Osteoblast (primary cell): ENCODE results near the gene MFN2. TPM values are rescaled to one million over a fixed set of nuclear protein-coding genes. Genes with fewer than 3 reads are reported as not detected.

ENCODE experiments used
- DNase-seq: peaks from one replicate; pipeline ENCODE4 v3.0.0; 2011; ENCODE audit warnings: low spot score, mixed read lengths; ENCODE audit not compliant: insufficient read length; ENCODE audit errors: missing footprints
- H2AFZ ChIP-seq: 2 replicates; pipeline ENCODE4 v1.6.0; 2011; ENCODE audit warnings: mild to moderate bottlenecking, low read length
- H3K27ac ChIP-seq: 2 replicates; pipeline ENCODE4 v1.5.1; 2011; ENCODE audit warnings: mild to moderate bottlenecking, low read depth, low read length, moderate library complexity
- H3K27me3 ChIP-seq: 2 replicates; pipeline ENCODE4 v1.6.0; 2012; ENCODE audit warnings: mild to moderate bottlenecking, control low read depth, inconsistent platforms, low read length, moderate library complexity; ENCODE audit not compliant: insufficient read depth
- H3K36me3 ChIP-seq: 2 replicates; pipeline ENCODE4 v1.5.1; 2011; ENCODE audit warnings: mild to moderate bottlenecking, low read length, control low read depth, moderate library complexity; ENCODE audit not compliant: insufficient read depth
- H3K4me1 ChIP-seq: 2 replicates; pipeline ENCODE4 v1.5.1; 2011; ENCODE audit warnings: mild to moderate bottlenecking, low read length, control low read depth, moderate library complexity; ENCODE audit not compliant: insufficient read depth
- H3K4me2 ChIP-seq: 2 replicates; pipeline ENCODE4 v1.6.0; 2011; ENCODE audit warnings: mild to moderate bottlenecking, low read length; ENCODE audit not compliant: insufficient read depth
- H3K4me3 ChIP-seq: fragments of 200-600 bp; sonication (generic); 3 replicates; pipeline ENCODE4 v1.5.1; 2012; ENCODE audit warnings: mild to moderate bottlenecking, low read length, inconsistent platforms; ENCODE audit not compliant: insufficient read depth
- H3K79me2 ChIP-seq: 2 replicates; pipeline ENCODE4 v1.6.0; 2012; ENCODE audit warnings: mild to moderate bottlenecking, low read length, control low read depth, inconsistent platforms; ENCODE audit not compliant: insufficient read depth
- H3K9me3 ChIP-seq: 2 replicates; pipeline ENCODE4 v1.5.1; 2011; ENCODE audit warnings: low read depth, low read length, control low read depth
- H4K20me1 ChIP-seq: 2 replicates; pipeline ENCODE4 v1.6.0; 2012; ENCODE audit warnings: mild to moderate bottlenecking, low read length, control low read depth; ENCODE audit not compliant: insufficient read depth
- CTCF ChIP-seq: IDR thresholded peaks from 2 replicates; pipeline ENCODE4 v1.5.1; 2011; ENCODE audit warnings: mild to moderate bottlenecking, low read depth, low read length, moderate library complexity; ENCODE audit errors: extremely low read depth
- total RNA-seq: library from RNA; depleted of rRNA; stranded (reverse); fragments of >200 nt; gene quantifications from 2 replicates; pipeline ENCODE4 v1.2.3, GENCODE V29; 2012

MFN2 gene
- total RNA-seq, 1 donor = 51.0 TPM

GRCh38 chr1:11955221-11955620, 25.0 kb upstream of the MFN2 start:
- Histone ChIP-seq H3K4me3 (no peak overlapping the region), H3K4me1 (no peaks in the 10 kb centered on the region), H3K27ac (no peak overlapping the region), H3K4me2 (no peak overlapping the region), H3K79me2 (no peaks in the 10 kb centered on the region), H4K20me1 (peaks cover 6% of the 10 kb centered on the region), H3K9me3 (no peaks in the 10 kb centered on the region), H2AFZ (no peak overlapping the region), H3K27me3 (no peaks in the 10 kb centered on the region), H3K36me3 (peaks cover 52% of the 10 kb centered on the region)
- no peak for TF ChIP-seq CTCF
- peak; percentile 22 for DNase-seq

GRCh38 chr1:11957398-11957797, 22.8 kb upstream of the MFN2 start:
- Histone ChIP-seq H3K79me2 (no peaks in the 10 kb centered on the region), H3K36me3 (peaks cover 44% of the 10 kb centered on the region), H2AFZ (no peak overlapping the region), H3K4me3 (no peak overlapping the region), H3K27me3 (no peaks in the 10 kb centered on the region), H3K9me3 (no peaks in the 10 kb centered on the region), H4K20me1 (peaks cover 6% of the 10 kb centered on the region), H3K4me2 (no peak overlapping the region), H3K27ac (no peak overlapping the region), H3K4me1 (no peaks in the 10 kb centered on the region)
- no peak for DNase-seq
- no peak for TF ChIP-seq CTCF

- peak; percentile 9 for DNase-seq
- Histone ChIP-seq H3K27me3 (no peaks in the 10 kb centered on the region), H3K9me3 (no peaks in the 10 kb centered on the region), H2AFZ (no peak overlapping the region), H3K4me2 (no peak overlapping the region), H3K79me2 (no peaks in the 10 kb centered on the region), H3K4me1 (no peaks in the 10 kb centered on the region), H3K36me3 (peaks cover 40% of the 10 kb centered on the region), H4K20me1 (peaks cover 6% of the 10 kb centered on the region), H3K27ac (no peak overlapping the region), H3K4me3 (no peak overlapping the region)
- no peak for TF ChIP-seq CTCF
These were observed 22.3 kb upstream of the MFN2 start for GRCh38 chr1:11957897-11958296.

GRCh38 chr1:11960276-11960675, 20.0 kb upstream of the MFN2 start:
- H3K36me3 ChIP-seq = peaks cover 46% of the 10 kb centered on the region
- TF ChIP-seq CTCF = no peak
- no peaks in the 10 kb centered on the region for H3K4me1 ChIP-seq

More at GRCh38 chr1:11960276-11960675, 20.0 kb upstream of the MFN2 start:
- H3K79me2 ChIP-seq = no peaks in the 10 kb centered on the region
- no peak overlapping the region for H2AFZ ChIP-seq
- no peak overlapping the region for H3K4me3 ChIP-seq
- no peak overlapping the region for H3K4me2 ChIP-seq
- peak; percentile 11 for DNase-seq
- peaks cover 6% of the 10 kb centered on the region for H4K20me1 ChIP-seq
- H3K27ac ChIP-seq = no peak overlapping the region
- no peaks in the 10 kb centered on the region for H3K27me3 ChIP-seq
- no peaks in the 10 kb centered on the region for H3K9me3 ChIP-seq
